ENCODE data around the gene SLC5A3. TPM values are rescaled to one million over a fixed set of nuclear protein-coding genes. Genes with fewer than 3 reads are reported as not detected.

SLC5A3 gene
- total and polyA plus RNA-seq, 7 donors: 0.60 to 41.8 (median 20.6) TPM

DNA sequence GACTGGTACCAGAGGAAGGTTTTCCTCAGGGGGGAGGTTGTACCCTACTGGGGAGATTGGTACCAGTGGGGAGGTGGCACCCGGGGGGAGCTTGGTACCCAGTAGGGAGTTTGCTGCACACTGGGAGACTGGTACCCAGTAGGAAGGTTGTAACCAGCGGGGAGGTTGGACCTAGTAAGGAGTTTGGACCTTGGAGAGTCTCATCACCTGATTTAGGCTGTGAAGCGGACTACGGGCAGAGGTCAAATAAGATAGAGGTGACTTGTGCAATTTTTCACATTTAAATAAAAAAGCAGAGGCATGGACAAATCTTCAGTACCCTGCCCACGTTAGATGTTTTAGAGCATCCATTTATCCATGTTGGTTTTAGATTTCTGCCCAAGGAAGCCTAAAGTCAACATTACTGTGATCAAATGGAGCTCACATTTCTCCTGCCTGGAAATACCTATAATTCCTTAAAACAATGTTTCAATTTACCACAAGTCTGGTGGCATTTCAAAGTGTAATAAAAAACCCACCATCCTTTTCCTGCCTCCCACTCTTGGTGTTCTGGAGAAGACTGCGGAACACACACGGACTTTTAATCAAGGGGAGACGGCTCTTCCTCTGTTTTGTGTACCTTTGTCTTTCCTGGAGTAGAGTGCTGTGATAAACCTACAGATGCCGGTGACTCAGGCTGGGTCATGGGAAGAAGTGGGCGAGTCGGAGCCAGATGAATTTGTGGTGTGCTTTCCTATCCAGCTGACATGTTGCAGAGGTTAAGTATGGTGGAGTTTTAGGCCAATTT is 36.2 kb upstream of the SLC5A3 start:
- Histone ChIP-seq H3K9me3 (no peaks in the 10 kb centered on the region), H3K36me3 (no peaks in the 10 kb centered on the region), H3K27ac (no peak overlapping the region), H3K4me1 (no peaks in the 10 kb centered on the region), H3K4me3 (no peak overlapping the region), H3K27me3 (no peaks in the 10 kb centered on the region)
- DNase-seq: no peak
- intact Hi-C loops (cut with DNase I): no loop called here
- 92 to 93% methylated on average over 11 of the region's 11 CpGs for WGBS, 2 donors
- TF ChIP-seq, protein P1, sequence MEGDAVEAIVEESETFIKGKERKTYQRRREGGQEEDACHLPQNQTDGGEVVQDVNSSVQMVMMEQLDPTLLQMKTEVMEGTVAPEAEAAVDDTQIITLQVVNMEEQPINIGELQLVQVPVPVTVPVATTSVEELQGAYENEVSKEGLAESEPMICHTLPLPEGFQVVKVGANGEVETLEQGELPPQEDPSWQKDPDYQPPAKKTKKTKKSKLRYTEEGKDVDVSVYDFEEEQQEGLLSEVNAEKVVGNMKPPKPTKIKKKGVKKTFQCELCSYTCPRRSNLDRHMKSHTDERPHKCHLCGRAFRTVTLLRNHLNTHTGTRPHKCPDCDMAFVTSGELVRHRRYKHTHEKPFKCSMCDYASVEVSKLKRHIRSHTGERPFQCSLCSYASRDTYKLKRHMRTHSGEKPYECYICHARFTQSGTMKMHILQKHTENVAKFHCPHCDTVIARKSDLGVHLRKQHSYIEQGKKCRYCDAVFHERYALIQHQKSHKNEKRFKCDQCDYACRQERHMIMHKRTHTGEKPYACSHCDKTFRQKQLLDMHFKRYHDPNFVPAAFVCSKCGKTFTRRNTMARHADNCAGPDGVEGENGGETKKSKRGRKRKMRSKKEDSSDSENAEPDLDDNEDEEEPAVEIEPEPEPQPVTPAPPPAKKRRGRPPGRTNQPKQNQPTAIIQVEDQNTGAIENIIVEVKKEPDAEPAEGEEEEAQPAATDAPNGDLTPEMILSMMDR (IDR thresholded peaks at IDR 0.05): no peak
- no peak for TF ChIP-seq POLR2A (IDR thresholded peaks at IDR 0.05)
- TF ChIP-seq EP300 (IDR thresholded peaks at IDR 0.05): no peak
- TF ChIP-seq POLR2AphosphoS5 (IDR thresholded peaks at IDR 0.05): no peak

DNA sequence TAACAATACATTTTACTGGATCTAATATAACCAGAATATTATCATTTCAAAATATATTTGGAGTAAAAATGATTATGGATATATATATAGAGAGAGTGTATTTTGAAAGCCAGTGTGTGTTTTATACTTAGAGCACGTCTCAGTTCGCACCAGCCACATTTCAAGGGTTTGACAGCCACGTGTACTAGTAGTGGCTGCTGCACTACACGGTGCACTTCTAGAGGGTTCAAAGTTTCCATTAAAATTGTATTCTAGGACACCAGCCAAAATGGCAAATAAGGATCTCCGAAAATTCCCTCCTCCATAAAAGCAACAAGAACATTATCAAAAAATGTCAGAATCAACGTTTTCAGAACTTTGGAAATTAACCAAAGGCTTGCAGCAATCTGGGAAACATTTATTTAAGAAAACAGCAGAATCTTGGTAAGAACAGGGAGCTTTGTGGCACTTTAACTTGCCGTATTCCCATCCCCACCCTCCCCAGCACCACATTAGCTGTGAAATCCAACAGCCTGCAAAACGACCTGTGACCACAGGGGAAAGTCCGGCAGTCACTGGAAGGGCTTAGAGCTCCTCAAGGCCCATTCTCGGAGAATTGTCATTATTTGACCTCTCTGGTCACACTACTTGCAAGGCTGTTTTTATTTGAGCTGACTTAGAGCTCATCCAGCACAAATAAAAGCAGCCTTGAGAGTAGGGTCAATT is 33.5 kb upstream of the SLC5A3 start:
- Histone ChIP-seq H3K27ac (no peak overlapping the region), H3K4me3 (no peak overlapping the region), H3K36me3 (no peaks in the 10 kb centered on the region), H3K9me3 (no peaks in the 10 kb centered on the region), H3K4me1 (no peaks in the 10 kb centered on the region), H3K27me3 (no peaks in the 10 kb centered on the region)
- DNase-seq: no peak
- TF ChIP-seq EP300 (IDR thresholded peaks at IDR 0.05) (no peak), POLR2AphosphoS5 (IDR thresholded peaks at IDR 0.05) (no peak), POLR2A (IDR thresholded peaks at IDR 0.05) (no peak)
- TF ChIP-seq, protein P1 (IDR thresholded peaks at IDR 0.05): no peak
- intact Hi-C loops (cut with DNase I): no loop called here
- WGBS, 2 donors: 62 to 72% methylated on average over 10 of the region's 10 CpGs

DNA sequence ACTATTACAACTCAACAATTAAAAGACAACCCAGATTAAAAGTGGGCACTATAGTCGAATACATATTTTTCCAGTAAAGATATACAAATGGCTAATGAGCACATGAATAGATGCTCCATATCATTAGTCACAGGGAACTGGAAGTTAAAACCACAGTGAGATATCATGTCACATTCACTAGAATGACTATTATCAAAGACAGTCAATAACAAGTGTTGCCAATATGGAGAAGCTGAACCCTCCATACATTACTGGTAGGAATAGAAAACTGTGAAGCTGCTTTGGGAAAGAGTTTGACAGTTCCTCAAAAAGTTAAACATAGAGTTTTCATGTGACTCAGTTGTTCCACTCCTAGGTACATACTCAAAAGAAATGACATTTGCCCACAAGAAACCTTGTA is 30.6 kb upstream of the SLC5A3 start:
- no peaks in the 10 kb centered on the region for H3K4me1 ChIP-seq
- WGBS, 2 donors: 89 to 92% methylated on average over 1 of the region's 1 CpG
- no peak overlapping the region for H3K4me3 ChIP-seq
- H3K27ac ChIP-seq: no peak overlapping the region
- intact Hi-C loops (cut with DNase I): no loop called here
- DNase-seq: no peak
- no peaks in the 10 kb centered on the region for H3K9me3 ChIP-seq
- H3K36me3 ChIP-seq: no peaks in the 10 kb centered on the region
- no peak for TF ChIP-seq POLR2AphosphoS5 (IDR thresholded peaks at IDR 0.05)
- no peak for TF ChIP-seq POLR2A (IDR thresholded peaks at IDR 0.05)
- TF ChIP-seq, protein P1 (IDR thresholded peaks at IDR 0.05): no peak
- TF ChIP-seq EP300 (IDR thresholded peaks at IDR 0.05): no peak
- no peaks in the 10 kb centered on the region for H3K27me3 ChIP-seq

DNA sequence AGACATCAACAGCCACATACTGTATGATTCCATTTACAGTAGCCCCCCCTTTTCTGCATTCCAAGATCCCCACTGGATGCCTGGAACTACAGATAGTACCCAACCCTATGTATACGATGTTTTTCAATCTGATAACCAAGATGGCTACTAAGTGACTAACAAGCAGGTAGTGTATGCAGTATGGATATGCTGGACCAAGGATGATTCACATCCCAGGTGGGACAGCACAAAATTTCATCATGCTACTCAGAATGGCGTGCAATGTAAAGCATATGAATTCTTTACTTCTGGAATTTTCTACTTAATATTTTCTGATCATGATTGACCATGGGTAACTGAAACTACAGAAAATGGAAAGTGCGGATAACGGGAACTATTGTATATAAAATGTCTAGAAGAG is 30.0 kb upstream of the SLC5A3 start:
- no peaks in the 10 kb centered on the region for H3K27me3 ChIP-seq
- no peaks in the 10 kb centered on the region for H3K36me3 ChIP-seq
- no peak overlapping the region for H3K27ac ChIP-seq
- H3K4me1 ChIP-seq: no peaks in the 10 kb centered on the region
- H3K4me3 ChIP-seq: no peak overlapping the region
- TF ChIP-seq EP300 (IDR thresholded peaks at IDR 0.05) (no peak), POLR2AphosphoS5 (IDR thresholded peaks at IDR 0.05) (no peak), POLR2A (IDR thresholded peaks at IDR 0.05) (no peak)
- TF ChIP-seq, protein P1 (IDR thresholded peaks at IDR 0.05): no peak
- 94 to 96% methylated on average over 4 of the region's 4 CpGs for WGBS, 2 donors
- intact Hi-C loops (cut with DNase I): no loop called here
- DNase-seq: no peak
- no peaks in the 10 kb centered on the region for H3K9me3 ChIP-seq
